ENCODE measurements around the gene VKORC1. TPM values are rescaled to one million over a fixed set of nuclear protein-coding genes. Genes with fewer than 3 reads are reported as not detected.

VKORC1 gene
- total RNA-seq, 4 donors from 2014 or later, result 20.6 to 207 (median 102) TPM

DNA sequence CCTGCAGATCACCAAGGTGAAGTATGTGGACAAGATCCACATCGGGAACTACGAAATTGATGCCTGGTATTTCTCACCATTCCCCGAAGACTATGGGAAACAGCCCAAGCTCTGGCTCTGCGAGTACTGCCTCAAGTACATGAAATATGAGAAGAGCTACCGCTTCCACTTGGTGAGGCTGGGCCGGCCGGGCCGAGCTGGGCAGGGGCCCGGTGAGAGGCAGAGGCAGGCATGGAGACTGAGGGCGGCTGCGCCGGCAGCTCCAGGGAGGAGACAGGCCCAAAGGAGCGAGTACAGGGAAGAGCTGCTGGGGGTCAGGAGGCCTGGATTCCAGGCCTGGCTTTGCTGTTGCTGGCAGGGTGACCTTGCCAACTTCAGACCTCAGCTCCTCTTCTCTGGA is 32.6 kb upstream of the VKORC1 start:
- Histone ChIP-seq H3K4me1 (peaks cover 0 to 49% (median 15%) of the 10 kb centered on the region in 4 donors), H3K4me3 (no peak overlapping the region), H3K9me3 (no peaks in the 10 kb centered on the region), H3K27ac (peak overlapping the region; percentile 10 to 96 (median 91)), H3K27me3 (no peaks in the 10 kb centered on the region), H3K36me3 (peaks cover 0 to 55% (median 0%) of the 10 kb centered on the region in 3 donors)
- no peak for DNase-seq
- TF ChIP-seq POLR2A (IDR thresholded peaks at IDR 0.05), result no peak
- TF ChIP-seq, protein P1, sequence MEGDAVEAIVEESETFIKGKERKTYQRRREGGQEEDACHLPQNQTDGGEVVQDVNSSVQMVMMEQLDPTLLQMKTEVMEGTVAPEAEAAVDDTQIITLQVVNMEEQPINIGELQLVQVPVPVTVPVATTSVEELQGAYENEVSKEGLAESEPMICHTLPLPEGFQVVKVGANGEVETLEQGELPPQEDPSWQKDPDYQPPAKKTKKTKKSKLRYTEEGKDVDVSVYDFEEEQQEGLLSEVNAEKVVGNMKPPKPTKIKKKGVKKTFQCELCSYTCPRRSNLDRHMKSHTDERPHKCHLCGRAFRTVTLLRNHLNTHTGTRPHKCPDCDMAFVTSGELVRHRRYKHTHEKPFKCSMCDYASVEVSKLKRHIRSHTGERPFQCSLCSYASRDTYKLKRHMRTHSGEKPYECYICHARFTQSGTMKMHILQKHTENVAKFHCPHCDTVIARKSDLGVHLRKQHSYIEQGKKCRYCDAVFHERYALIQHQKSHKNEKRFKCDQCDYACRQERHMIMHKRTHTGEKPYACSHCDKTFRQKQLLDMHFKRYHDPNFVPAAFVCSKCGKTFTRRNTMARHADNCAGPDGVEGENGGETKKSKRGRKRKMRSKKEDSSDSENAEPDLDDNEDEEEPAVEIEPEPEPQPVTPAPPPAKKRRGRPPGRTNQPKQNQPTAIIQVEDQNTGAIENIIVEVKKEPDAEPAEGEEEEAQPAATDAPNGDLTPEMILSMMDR (IDR thresholded peaks at IDR 0.05), result no peak

GRCh38 chr16:31125844-31126243 is 31.2 kb upstream of the VKORC1 start:
- peaks cover 0 to 55% (median 0%) of the 10 kb centered on the region in 3 donors for H3K36me3 ChIP-seq

GRCh38 chr16:31120129-31120528 is 25.5 kb upstream of the VKORC1 start:
- Histone ChIP-seq H3K27me3 (no peaks in the 10 kb centered on the region), H3K27ac (peak overlapping the region in 1 of 4 donors; percentile 18), H3K36me3 (peaks cover 0 to 51% (median 0%) of the 10 kb centered on the region in 3 donors)

More at GRCh38 chr16:31125844-31126243, 31.2 kb upstream of the VKORC1 start:
- TF ChIP-seq POLR2A (IDR thresholded peaks at IDR 0.05), result no peak
- TF ChIP-seq, protein P1 (IDR thresholded peaks at IDR 0.05), result no peak
- no peaks in the 10 kb centered on the region for H3K27me3 ChIP-seq
- DNase-seq, result no peak
- H3K4me3 ChIP-seq, result no peak overlapping the region
- no peaks in the 10 kb centered on the region for H3K9me3 ChIP-seq
- peaks cover 0 to 36% (median 15%) of the 10 kb centered on the region in 4 donors for H3K4me1 ChIP-seq
- no peak overlapping the region for H3K27ac ChIP-seq

DNA sequence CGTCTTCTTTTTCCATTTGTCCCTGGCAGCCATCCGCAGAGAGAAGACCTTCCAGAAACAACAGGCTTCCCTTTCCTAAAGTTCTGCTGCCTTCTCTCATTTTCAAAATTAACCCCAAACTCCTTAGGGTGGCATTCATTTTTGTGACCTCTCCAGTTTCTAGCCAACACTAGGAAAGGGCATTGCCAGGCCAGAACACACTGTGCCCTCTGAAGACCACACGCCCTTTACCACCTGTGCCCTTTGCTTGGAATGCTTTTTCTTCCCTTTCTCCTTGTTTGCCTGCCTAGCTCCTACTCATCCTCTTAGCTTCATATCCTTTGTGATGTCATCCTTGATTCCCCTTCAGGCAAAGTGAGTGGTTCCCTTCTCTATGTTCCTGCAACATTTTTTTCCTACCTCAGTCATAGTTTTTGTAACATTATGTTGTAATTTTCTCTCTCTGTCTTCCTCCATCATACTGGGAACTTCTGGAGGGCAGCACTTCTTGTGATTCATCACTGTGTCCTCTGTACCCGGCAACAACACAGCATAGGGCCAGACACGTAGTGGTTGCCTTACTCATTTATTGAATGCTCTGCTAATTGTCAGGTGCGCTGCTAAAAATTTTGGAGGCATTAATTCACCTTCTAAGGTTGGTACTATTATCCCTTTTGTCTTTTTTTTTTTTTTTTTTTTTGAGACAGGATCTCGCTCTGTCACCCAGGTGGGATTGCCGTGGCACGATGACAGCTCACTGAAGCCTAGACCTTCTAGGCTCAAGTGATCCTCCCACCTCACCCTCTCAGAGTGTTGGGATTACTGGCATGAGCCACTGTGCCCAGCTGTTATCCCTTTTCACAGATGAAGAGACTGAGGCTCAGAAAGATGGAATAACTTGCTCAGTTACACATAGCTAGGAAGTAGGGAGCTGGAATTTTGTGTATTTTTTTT is 23.9 kb upstream of the VKORC1 start:
- Histone ChIP-seq H3K27me3 (no peaks in the 10 kb centered on the region), H3K4me1 (peaks cover 0 to 31% (median 0%) of the 10 kb centered on the region in 4 donors), H3K36me3 (peaks cover 0 to 43% (median 0%) of the 10 kb centered on the region in 3 donors), H3K27ac (peak overlapping the region; percentile 93 to 100 (median 98)), H3K9me3 (no peaks in the 10 kb centered on the region), H3K4me3 (peak overlapping the region; percentile 69 to 90 (median 85))
- peak in 1 of 3 donors; percentile 70 for DNase-seq
- TF ChIP-seq, protein P1 (IDR thresholded peaks at IDR 0.05), result no peak
- peak in 1 of 2 donors; percentile 31 for TF ChIP-seq POLR2A (IDR thresholded peaks at IDR 0.05)

More at GRCh38 chr16:31120129-31120528, 25.5 kb upstream of the VKORC1 start:
- no peaks in the 10 kb centered on the region for H3K9me3 ChIP-seq
- peaks cover 0 to 14% (median 0%) of the 10 kb centered on the region in 4 donors for H3K4me1 ChIP-seq
- H3K4me3 ChIP-seq, result no peak overlapping the region
- TF ChIP-seq, protein P1 (IDR thresholded peaks at IDR 0.05), result no peak
- TF ChIP-seq POLR2A (IDR thresholded peaks at IDR 0.05), result no peak
- no peak for DNase-seq

GRCh38 chr16:31117384-31118222 is 23.0 kb upstream of the VKORC1 start, which contains the start of gene KAT8:
Gene KAT8 (plus strand): TSS chr16:31117664. CDS start chr16:31117682, 18 bp downstream.
- H3K36me3 ChIP-seq, result peaks cover 0 to 41% (median 0%) of the 10 kb centered on the region in 3 donors
- no peaks in the 10 kb centered on the region for H3K27me3 ChIP-seq
- H3K4me1 ChIP-seq, result peaks cover 0 to 38% (median 0%) of the 10 kb centered on the region in 4 donors
- H3K9me3 ChIP-seq, result no peaks in the 10 kb centered on the region
- peak; percentile 99 for DNase-seq
- peak within 1 kb of the TSS; percentile 93 to 100 (median 98) for H3K27ac ChIP-seq
- peak within 1 kb of the TSS; percentile 69 to 90 (median 85) for H3K4me3 ChIP-seq
- TF ChIP-seq, protein P1 (IDR thresholded peaks at IDR 0.05), result no peak
- peak; percentile 93 to 94 for TF ChIP-seq POLR2A (IDR thresholded peaks at IDR 0.05)

Data from Peyer's patch (tissue), 4 donors.